ENCODE measurements around the gene PFDN2.

Gene PFDN2

GRCh38 chr1:161117759-161118581, at the start of gene PFDN2, which contains the start of gene NIT1:
Gene PFDN2 (minus strand): TSS chr1:161118037. CDS start chr1:161118026, 11 bp downstream.
Gene NIT1 (plus strand): TSS chr1:161118105. CDS start chr1:161118177, 72 bp downstream.
- DNase-seq, result peak; percentile 82 to 85

GRCh38 chr1:161166669-161167548, 49.1 kb upstream of the PFDN2 start:
- no peak for DNase-seq

- DNase-seq, result peak; percentile 85 to 89
Measured at GRCh38 chr1:161165742-161166668, 48.2 kb upstream of the PFDN2 start, which contains the start of gene PPOX. Gene PPOX (plus strand): TSS chr1:161166426. CDS start chr1:161166848, 422 bp downstream.

GRCh38 chr1:161164901-161165610, 47.2 kb upstream of the PFDN2 start:
- no peak for DNase-seq

- no peak for DNase-seq
Measured at GRCh38 chr1:161163793-161164192, 46.0 kb upstream of the PFDN2 start.

GRCh38 chr1:161162806-161163205, 45.0 kb upstream of the PFDN2 start:
- no peak for DNase-seq

- DNase-seq, result no peak
Measured at GRCh38 chr1:161162052-161162451, 44.2 kb upstream of the PFDN2 start.

- no peak for DNase-seq
Measured at GRCh38 chr1:161161652-161162051, 43.8 kb upstream of the PFDN2 start.

- DNase-seq, result no peak
Measured at GRCh38 chr1:161160671-161161145, 42.9 kb upstream of the PFDN2 start.

GRCh38 chr1:161159913-161160243, 42.0 kb upstream of the PFDN2 start:
- DNase-seq, result peak in 1 of 2 donors; percentile 17

GRCh38 chr1:161159087-161159912, 41.5 kb upstream of the PFDN2 start, which contains the start of gene USP21:
Gene USP21 (plus strand): TSS chr1:161159500. CDS start chr1:161160641, 1,141 bp downstream.
- DNase-seq, result peak; percentile 88 to 92

GRCh38 chr1:161158316-161159010, 40.6 kb upstream of the PFDN2 start:
- no peak for DNase-seq

- DNase-seq, result no peak
Measured at GRCh38 chr1:161157867-161158266, 40.0 kb upstream of the PFDN2 start.

GRCh38 chr1:161153682-161154337, 36.0 kb upstream of the PFDN2 start, which contains the start of gene UFC1:
Gene UFC1 (plus strand): TSS chr1:161153978. CDS start chr1:161153998, 20 bp downstream.
- DNase-seq, result peak; percentile 75 to 80

GRCh38 chr1:161153176-161153575, 35.3 kb upstream of the PFDN2 start:
- DNase-seq, result no peak

- DNase-seq, result no peak
Measured at GRCh38 chr1:161145832-161146231, 28.0 kb upstream of the PFDN2 start.

GRCh38 chr1:161140755-161141400, 23.0 kb upstream of the PFDN2 start:
- DNase-seq, result no peak

- peak; percentile 41 to 65 for DNase-seq
Measured at GRCh38 chr1:161139766-161140165, 21.9 kb upstream of the PFDN2 start.

GRCh38 chr1:161138431-161138830, 20.6 kb upstream of the PFDN2 start:
- DNase-seq, result no peak
